Muscle layer of duodenum (tissue), 2 donors: ENCODE measurements around the gene TMEM175.
A peak's percentile ranks its signal among the peaks of the same experiment; 100 is the strongest.
"Not testable (repeated sequence)": the region's sequence is repeated elsewhere in the genome, so short reads cannot be mapped to it uniquely, and the experiment has no call there.

ENCODE experiments used
- H3K27ac ChIP-seq: one replicate; pipeline ENCODE4 v1.7.0; 2013; ENCODE audit warnings: mild to moderate bottlenecking, low read length
- H3K27me3 ChIP-seq: one replicate; pipeline ENCODE4 v1.7.0; 2013; ENCODE audit warnings: low read depth, mild to moderate bottlenecking, control low read depth, low read length
- H3K36me3 ChIP-seq, 2 donors: one replicate each; pipeline ENCODE4 v1.7.0; 2013; ENCODE audit warnings: low read length in 2 of 2, control low read depth in 1 of 2, mild to moderate bottlenecking in 1 of 2; ENCODE audit not compliant: insufficient read depth in 2 of 2, control insufficient read depth in 1 of 2
- H3K4me1 ChIP-seq, 2 donors: one replicate each; pipeline ENCODE4 v1.7.0; 2013; ENCODE audit warnings: low read length in 2 of 2, mild to moderate bottlenecking in 2 of 2, control low read depth in 1 of 2, moderate library complexity in 1 of 2; ENCODE audit not compliant: insufficient read depth in 2 of 2, control insufficient read depth in 1 of 2
- H3K4me3 ChIP-seq, 2 donors: one replicate each; pipeline ENCODE4 v1.7.0; 2013; ENCODE audit warnings: low read length in 2 of 2, low read depth in 1 of 2, mild to moderate bottlenecking in 1 of 2
- H3K9me3 ChIP-seq, 2 donors: one replicate each; pipeline ENCODE4 v1.7.0; 2013; ENCODE audit warnings: low read length in 2 of 2, control low read depth in 1 of 2, mild to moderate bottlenecking in 1 of 2; ENCODE audit not compliant: control insufficient read depth in 1 of 2
- donor health status: healthy.

The TMEM175 gene

DNA sequence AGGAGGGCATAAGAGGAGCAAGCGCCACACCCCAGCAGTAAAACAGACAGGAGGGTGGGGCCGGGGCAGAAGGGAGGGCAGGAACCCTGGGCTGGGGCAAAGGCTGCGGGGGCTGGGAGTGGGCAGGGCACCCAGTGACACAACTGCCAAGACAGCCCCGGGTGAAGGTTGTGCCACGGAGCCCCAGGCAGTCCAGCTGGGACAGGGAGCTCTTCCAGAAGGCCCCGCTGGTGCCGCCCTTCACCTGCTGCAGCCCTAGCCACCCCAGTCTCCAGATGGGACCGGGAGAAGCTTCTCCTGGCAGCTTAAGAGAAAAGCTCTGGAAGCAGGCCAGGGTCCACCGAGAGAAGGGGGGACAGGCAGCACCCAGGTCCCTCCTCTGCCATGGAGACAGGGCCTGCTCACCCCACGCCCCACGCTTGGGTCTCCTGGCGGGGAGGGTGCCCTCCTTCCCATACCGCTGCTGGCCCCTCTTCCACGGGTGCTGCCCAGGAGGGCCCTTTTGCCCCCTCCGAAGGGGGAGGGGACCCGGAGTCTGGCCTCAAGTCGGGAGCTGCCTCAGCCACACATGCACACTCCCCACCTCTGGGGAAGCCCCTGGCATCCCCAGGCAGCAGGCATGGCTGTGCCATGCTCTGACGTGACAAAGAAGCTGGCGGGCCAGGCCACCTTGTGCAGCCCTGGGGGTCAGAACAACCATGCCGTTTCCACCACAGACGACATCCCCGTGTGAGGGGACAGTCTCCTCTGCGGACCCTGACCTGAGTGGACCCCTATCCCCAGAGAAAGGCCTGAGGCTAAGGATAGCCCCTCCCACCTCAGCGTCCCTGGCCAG, 39.6 kb downstream of the TMEM175 start:
- peak overlapping the region; percentile 52 to 89 for H3K4me3 ChIP-seq
- no peaks in the 10 kb centered on the region for H3K9me3 ChIP-seq
- no peaks in the 10 kb centered on the region for H3K27me3 ChIP-seq
- no peak overlapping the region for H3K27ac ChIP-seq
- H3K36me3 ChIP-seq: no peaks in the 10 kb centered on the region
- H3K4me1 ChIP-seq: peaks cover 0 to 30% of the 10 kb centered on the region in 2 donors

DNA sequence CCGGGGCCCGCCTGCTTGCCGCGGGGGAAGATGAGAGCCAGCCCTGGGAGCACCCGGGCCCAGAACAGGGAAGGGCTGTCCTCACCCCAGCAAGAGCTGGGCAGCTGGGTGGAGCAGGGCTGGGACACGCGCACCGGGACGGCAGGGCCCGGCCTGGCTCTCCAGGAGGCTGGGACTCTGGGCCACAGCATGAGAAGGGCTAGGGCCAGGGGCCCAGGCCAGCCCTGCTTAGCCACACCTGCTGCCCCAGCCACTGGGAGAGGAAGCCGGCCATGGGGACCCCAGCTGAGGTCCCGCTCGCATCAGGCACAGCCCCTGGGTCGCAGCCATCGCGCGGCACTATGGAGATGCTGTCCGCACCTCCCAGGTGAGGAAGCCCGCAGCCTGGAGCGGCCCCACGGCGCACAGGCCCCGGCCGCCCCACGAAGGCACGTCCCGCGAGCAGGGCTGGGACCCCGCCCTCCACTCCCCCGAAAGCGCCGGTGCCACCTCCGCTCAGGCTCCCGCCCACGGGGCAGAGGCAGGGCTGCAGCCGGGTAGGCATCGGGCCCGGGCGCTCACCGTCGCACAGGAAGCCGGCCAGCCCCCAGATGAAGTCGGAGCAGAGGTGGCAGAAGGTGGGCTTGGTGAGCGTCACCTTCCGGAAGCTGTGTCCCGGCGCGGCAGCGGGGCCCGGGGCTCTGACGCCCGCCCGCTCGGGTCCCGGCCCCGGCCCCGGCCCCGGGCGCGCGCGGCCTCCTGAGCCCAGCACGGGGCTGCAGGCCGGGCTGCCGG, 40.6 kb downstream of the TMEM175 start:
- Histone ChIP-seq H3K27me3 (no peaks in the 10 kb centered on the region), H3K9me3 (no peaks in the 10 kb centered on the region), H3K4me1 (peaks cover 0 to 26% of the 10 kb centered on the region in 2 donors), H3K27ac (no peak overlapping the region), H3K36me3 (no peaks in the 10 kb centered on the region), H3K4me3 (peak overlapping the region; percentile 52 to 89)

DNA sequence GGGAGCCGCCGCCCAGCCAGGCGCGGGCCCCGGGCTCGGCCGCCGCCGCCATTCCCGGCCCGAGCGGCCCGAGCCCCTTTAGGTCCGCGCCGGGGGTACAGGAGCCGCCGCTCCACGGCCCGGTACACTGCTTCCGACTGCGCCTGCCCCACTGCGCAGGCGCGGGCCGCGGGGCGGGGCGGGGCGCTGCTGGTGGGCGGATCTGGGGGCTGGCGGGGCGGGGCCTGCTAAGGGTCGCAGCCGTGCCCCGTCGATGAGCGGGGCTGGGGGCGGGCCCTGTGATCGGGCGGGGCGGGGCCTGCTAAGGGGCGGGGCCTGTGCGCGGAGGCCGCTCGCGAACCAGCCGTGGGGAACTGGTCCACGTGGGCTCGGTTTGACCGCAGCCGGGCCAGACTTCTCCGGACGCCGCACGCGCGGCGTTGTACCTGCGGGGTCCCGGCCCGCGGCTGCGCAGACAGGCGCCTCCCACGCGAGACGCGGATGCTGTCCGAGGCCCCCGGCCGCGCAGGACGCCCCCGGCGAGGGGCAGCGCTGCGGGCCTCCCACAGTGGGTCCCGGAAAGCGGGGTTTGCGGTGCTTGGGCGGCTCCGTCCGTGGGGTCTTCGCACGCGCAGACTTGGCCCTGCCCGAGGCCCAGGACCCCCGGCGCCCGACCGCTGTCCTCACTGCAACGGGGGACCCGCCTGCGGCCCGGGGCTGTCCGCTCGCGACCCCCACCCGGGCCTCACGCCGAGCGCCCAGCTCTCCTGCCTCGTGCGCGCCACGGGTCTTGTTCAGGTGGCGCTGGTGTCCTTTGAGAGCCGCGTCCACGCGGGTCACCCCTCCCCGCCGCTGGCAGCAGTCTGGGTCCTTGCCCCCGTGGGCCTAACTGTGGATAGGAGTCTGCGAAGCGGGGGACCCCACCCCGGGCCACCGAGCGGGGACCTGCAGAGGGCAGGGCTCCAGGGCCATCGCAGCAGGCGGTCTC, 41.5 kb downstream of the TMEM175 start, which contains the start of gene DGKQ:
Gene DGKQ (minus strand): TSS at position 139 of the 967 bp plus-strand sequence. CDS start 87 bp downstream, at position 52.
- Histone ChIP-seq H3K27ac (no peak within 1 kb of the TSS), H3K9me3 (no peaks in the 10 kb centered on the region), H3K27me3 (no peaks in the 10 kb centered on the region), H3K4me3 (peak within 1 kb of the TSS; percentile 52 to 89), H3K4me1 (peaks cover 0 to 25% of the 10 kb centered on the region in 2 donors), H3K36me3 (no peaks in the 10 kb centered on the region)

DNA sequence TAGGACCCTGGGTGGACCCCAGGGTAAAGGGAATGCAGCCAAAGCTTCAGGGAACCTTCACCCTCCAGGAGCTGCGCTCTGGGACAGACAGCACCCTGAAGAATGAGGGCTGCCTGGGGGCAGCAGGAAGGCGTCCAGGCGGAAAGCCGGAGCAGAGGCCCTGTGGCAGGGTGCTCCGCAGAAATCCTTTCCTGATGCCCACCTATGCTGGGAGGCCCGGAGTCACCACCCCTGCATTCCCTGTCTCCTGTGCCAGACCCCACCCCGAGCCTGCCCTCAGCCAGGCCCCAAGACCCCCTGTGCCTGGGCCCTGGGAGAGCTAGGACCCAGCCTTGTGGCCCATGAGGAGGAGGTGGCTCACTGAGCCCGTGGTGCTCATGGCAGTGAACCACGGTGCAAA, 42.4 kb downstream of the TMEM175 start:
- H3K27ac ChIP-seq: no peak overlapping the region
- no peaks in the 10 kb centered on the region for H3K36me3 ChIP-seq
- H3K27me3 ChIP-seq: no peaks in the 10 kb centered on the region
- H3K4me3 ChIP-seq: no peak overlapping the region
- H3K9me3 ChIP-seq: no peaks in the 10 kb centered on the region
- H3K4me1 ChIP-seq: peaks cover 0 to 28% of the 10 kb centered on the region in 2 donors

DNA sequence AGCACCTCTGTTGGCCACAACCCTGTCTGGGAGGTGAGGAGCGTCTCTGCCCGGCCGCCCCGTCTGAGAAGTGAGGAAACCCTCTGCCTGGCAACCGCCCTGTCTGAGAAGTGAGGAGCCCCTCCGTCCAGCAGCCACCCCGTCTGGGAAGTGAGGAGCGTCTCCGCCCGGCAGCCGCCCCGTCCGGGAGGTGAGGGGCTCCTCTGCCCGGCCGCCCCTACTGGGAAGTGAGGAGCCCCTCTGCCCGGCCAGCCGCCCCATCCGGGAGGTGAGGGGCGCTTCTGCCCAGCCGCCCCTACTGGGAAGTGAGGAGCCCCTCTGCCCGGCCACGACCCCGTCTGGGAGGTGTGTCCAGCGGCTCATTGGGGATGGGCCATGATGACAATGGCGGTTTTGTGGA, 43.8 kb downstream of the TMEM175 start:
- H3K27me3 ChIP-seq, H3K36me3 ChIP-seq, H3K27ac ChIP-seq, H3K4me3 ChIP-seq, H3K9me3 ChIP-seq: not testable (repeated sequence)
- peaks cover 0 to 30% of the 10 kb centered on the region in 2 donors for H3K4me1 ChIP-seq

DNA sequence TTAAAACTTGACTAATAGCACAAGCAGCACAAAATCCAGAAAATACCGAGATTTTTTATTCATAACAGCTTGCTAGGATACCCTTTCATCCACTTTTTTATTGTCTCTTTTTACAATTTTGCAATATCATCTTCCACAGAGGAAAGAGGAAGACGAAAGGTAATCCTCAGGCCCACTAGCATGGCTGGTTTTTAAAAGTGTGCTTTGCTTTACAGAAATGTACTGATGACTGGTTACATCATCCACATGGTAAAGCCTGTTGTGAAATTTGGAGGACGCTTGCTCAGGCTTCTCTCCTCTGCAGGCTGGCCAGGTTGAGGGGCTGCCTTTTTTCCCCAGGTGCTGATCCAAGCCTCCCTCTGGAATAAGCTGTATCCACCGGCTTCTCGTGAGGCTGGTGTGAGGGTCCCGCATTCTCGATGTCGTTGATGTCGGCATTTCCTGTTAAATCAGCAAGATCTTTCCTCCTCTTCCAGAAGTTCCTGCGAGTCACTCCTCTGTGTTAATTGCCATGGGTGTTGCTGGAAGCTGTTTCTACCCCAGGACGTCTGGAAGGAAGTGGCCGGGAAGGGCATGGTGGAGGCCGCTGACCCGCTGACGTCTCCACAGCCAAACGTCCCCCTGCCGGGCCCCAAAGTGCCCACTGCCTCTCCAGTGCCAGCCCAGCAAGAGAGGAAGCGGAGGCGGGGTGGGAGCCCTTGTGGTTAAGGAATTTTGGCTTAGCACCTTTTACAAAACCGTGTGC, 46.9 kb downstream of the TMEM175 start:
- no peaks in the 10 kb centered on the region for H3K27me3 ChIP-seq

DNA sequence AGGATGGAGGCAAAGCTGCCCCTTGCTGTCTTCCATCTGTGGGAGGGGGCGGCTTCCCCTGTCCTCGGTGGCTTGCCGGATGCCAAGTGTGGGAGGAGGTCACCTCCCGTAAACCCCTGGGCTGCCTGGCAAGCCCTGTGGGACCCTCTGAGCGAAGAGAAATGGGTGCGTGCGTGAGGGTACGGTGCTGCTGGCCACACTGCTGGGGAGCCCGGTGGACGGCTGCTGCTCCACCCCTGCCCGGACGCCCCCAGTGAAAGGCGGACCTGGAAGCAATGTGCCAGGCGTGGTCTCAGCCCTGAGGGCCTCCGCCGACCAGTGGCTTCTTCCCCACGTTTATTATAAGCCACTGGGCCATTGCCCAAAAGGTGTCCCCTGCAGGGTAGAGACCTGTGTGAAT, 50.0 kb downstream of the TMEM175 start:
- Histone ChIP-seq H3K27me3 (no peaks in the 10 kb centered on the region), H3K36me3 (no peaks in the 10 kb centered on the region), H3K9me3 (no peaks in the 10 kb centered on the region), H3K4me3 (no peak overlapping the region), H3K27ac (no peak overlapping the region), H3K4me1 (peaks cover 4 to 25% of the 10 kb centered on the region in 2 donors)

More for the DNA sequence above, 46.9 kb downstream of the TMEM175 start:
- H3K27ac ChIP-seq: no peak overlapping the region
- H3K4me3 ChIP-seq: no peak overlapping the region
- H3K9me3 ChIP-seq: no peaks in the 10 kb centered on the region
- H3K36me3 ChIP-seq: no peaks in the 10 kb centered on the region
- peaks cover 0 to 6% of the 10 kb centered on the region in 2 donors for H3K4me1 ChIP-seq

DNA sequence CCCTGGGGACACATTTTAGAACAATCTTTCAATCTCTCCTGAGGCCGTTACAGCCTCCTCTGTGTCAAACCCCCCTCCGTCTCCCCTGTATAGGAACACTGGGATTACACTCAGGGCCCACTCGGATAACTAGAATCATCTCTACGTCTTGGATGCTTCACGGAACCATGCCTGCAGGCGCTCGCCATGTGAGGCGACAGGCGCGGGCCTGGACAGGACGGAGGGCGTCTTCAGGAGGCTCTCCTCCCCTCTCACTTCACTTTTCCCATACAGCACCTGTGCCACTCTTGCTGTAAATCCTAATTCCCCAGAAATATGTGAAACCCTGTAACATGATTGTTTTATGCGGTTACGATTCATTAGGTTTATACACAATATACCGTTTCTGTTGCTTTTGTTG, 50.6 kb downstream of the TMEM175 start:
- no peak overlapping the region for H3K4me3 ChIP-seq
- H3K27ac ChIP-seq: no peak overlapping the region
- H3K27me3 ChIP-seq: no peaks in the 10 kb centered on the region
- H3K36me3 ChIP-seq: no peaks in the 10 kb centered on the region
- H3K9me3 ChIP-seq: no peaks in the 10 kb centered on the region
- H3K4me1 ChIP-seq: peaks cover 4 to 30% of the 10 kb centered on the region in 2 donors

DNA sequence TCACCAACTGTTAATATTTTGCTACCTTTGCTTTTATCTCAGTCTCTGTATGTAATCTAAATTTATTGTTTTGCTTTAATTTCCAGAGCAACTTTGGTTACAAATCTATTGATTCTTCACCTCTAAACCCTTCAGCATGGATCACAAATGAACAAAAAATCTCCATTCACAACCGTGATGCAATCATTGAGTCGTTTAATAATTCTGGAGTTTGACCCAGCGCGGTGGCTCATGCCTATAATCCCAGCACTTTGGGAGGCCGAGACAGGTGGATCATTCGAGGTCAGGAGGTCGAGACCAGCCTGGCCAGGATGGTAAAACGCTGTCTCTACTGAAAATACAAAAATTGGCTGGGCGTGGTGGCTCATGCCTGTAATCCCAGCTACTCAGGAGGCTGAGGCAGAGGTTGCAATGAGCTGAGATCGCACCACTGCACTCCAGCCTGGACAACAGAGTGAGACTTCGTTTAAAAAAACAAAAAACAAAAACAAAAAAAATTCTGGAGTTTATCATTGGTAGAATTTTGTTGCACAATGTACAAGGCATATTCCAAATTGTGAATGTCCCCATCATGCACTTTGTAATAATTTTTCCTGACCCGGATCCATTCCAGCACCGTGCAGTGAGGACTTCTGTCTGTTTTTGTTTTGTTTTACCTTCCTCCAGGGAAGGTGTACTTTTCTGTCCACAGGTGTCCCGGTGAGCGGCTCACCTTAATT, 52.2 kb downstream of the TMEM175 start:
- no peaks in the 10 kb centered on the region for H3K27me3 ChIP-seq
- no peak overlapping the region for H3K27ac ChIP-seq
- peaks cover 0 to 5% of the 10 kb centered on the region in 2 donors for H3K36me3 ChIP-seq
- peaks cover 4 to 34% of the 10 kb centered on the region in 2 donors for H3K4me1 ChIP-seq
- no peaks in the 10 kb centered on the region for H3K9me3 ChIP-seq
- peak overlapping the region; percentile 34 to 36 for H3K4me3 ChIP-seq
